H1 (cell line): ENCODE measurements around the gene AK8.

Source experiments
- EP300 ChIP-seq, 2 experiments: IDR thresholded peaks; 1 replicate in 1 of 2; 2 replicates in 1 of 2; pipeline ENCODE4 v1.6.1; 2011 to 2012; ENCODE audit warnings: low read depth in 2 of 2, low read length in 2 of 2, mild to moderate bottlenecking in 2 of 2, borderline replicate concordance in 1 of 2, inconsistent platforms in 1 of 2, moderate library complexity in 1 of 2
- EZH2 ChIP-seq: fragments of 200-600 bp; sonication (generic); IDR thresholded peaks from 2 replicates; pipeline ENCODE4 v1.7.1; 2012; ENCODE audit warnings: low read depth, mild to moderate bottlenecking, moderate library complexity, low read length, inconsistent platforms; ENCODE audit not compliant: severe bottlenecking
- FOSL1 ChIP-seq: IDR thresholded peaks from 2 replicates; pipeline ENCODE4 v1.6.1; 2011; ENCODE audit warnings: mild to moderate bottlenecking, low read depth, low read length, moderate library complexity; ENCODE audit not compliant: insufficient read depth
- GTF2F1 ChIP-seq: IDR thresholded peaks from 2 replicates; pipeline ENCODE4 v1.6.1; 2012; ENCODE audit warnings: low read depth, low read length, improper control_type of control experiment, borderline replicate concordance
- KDM5A ChIP-seq: fragments of 200-600 bp; IDR thresholded peaks from 2 replicates; pipeline ENCODE4 v1.7.1; 2012; ENCODE audit warnings: mild to moderate bottlenecking, low read length, inconsistent platforms, mixed read lengths
- POLR2A ChIP-seq, 2 experiments: IDR thresholded peaks; 1 replicate in 1 of 2; 2 replicates in 1 of 2; pipeline ENCODE4 v1.6.1; 2011; ENCODE audit warnings: low read depth in 2 of 2, low read length in 2 of 2, mild to moderate bottlenecking in 2 of 2; ENCODE audit errors: control extremely low read depth in 1 of 2
- TAF7 ChIP-seq: optimal IDR thresholded peaks from 2 replicates; pipeline ENCODE3; 2011; ENCODE audit warnings: low read depth, mild to moderate bottlenecking, inconsistent platforms, low read length, moderate library complexity, borderline replicate concordance
- TF ChIP-seq, protein P1 (sequence below), 3 experiments: IDR thresholded peaks; 1 replicate in 2 of 3; 2 replicates in 1 of 3; pipeline versions ENCODE4 v1.5.1 to v1.6.1; 2011; ENCODE audit warnings: low read length in 3 of 3, mild to moderate bottlenecking in 3 of 3, inconsistent platforms in 2 of 3, low read depth in 1 of 3, moderate library complexity in 1 of 3; ENCODE audit not compliant: insufficient read depth in 1 of 3; ENCODE audit errors: control extremely low read depth in 1 of 3

DNA sequence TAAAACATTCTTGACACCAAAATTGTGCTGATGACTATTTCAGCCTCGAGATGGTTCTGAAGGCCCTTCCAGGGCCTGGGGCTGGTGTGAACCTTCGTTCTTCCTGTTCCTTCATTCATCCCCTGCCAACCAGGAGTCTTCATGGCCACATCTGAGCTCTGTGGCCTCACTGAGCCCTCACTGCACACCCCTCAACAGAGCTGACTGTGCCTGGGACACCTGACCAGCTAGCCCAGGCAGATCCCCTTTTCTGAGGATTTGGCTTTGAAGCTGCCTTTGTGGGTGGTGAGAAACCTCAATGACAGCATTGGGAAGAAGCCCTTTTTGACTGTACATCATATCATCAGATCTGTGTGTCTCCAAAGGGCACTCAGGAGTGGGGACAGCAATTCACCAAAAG, 13.8 kb downstream of the AK8 start:
- TF ChIP-seq EP300 (IDR thresholded peaks at IDR 0.05; ENCODE audit: borderline replicate concordance in 1 of 2, low read depth in 2 of 2, low read length in 2 of 2) = no peak
- TF ChIP-seq KDM5A = no peak
- TF ChIP-seq, protein P1, sequence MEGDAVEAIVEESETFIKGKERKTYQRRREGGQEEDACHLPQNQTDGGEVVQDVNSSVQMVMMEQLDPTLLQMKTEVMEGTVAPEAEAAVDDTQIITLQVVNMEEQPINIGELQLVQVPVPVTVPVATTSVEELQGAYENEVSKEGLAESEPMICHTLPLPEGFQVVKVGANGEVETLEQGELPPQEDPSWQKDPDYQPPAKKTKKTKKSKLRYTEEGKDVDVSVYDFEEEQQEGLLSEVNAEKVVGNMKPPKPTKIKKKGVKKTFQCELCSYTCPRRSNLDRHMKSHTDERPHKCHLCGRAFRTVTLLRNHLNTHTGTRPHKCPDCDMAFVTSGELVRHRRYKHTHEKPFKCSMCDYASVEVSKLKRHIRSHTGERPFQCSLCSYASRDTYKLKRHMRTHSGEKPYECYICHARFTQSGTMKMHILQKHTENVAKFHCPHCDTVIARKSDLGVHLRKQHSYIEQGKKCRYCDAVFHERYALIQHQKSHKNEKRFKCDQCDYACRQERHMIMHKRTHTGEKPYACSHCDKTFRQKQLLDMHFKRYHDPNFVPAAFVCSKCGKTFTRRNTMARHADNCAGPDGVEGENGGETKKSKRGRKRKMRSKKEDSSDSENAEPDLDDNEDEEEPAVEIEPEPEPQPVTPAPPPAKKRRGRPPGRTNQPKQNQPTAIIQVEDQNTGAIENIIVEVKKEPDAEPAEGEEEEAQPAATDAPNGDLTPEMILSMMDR (IDR thresholded peaks at IDR 0.05; ENCODE audit: control extremely low read depth in 1 of 3, insufficient read depth in 1 of 3, low read depth in 1 of 3, low read length in 3 of 3) = no peak
- TF ChIP-seq GTF2F1 = no peak
- TF ChIP-seq TAF7 = no peak
- no peak for TF ChIP-seq FOSL1
- no peak for TF ChIP-seq EZH2
- TF ChIP-seq POLR2A (IDR thresholded peaks at IDR 0.05; ENCODE audit: control extremely low read depth in 1 of 2, low read depth in 2 of 2, low read length in 2 of 2) = no peak
